ENCODE results near the gene PTPRG. TPM values are rescaled to one million over a fixed set of nuclear protein-coding genes. Genes with fewer than 3 reads are reported as not detected.

The PTPRG gene
- total and polyA plus RNA-seq, 2 experiments from 2014 or later: 8.5 to 34.9 TPM

GRCh38 chr3:61897848-61898247 is 336.5 kb downstream of the PTPRG start:
- Histone ChIP-seq H3K4me1 (ENCODE audit: insufficient read depth) (peaks cover 21% of the 10 kb centered on the region), H3K36me3 (replicated peaks; ENCODE audit: insufficient read depth, low read depth) (no peaks in the 10 kb centered on the region), H3K4me2 (no peak overlapping the region), H3K4me3 (no peak overlapping the region), H3K79me2 (peaks cover 36% of the 10 kb centered on the region), H4K20me1 (ENCODE audit: insufficient read depth, poor library complexity, severe bottlenecking) (no peaks in the 10 kb centered on the region), H3K9me3 (ENCODE audit: low read depth) (no peaks in the 10 kb centered on the region), H3K27ac (no peak overlapping the region), H2AFZ (no peak overlapping the region), H3K9me2 (replicated peaks; ENCODE audit: insufficient read depth) (no peaks in the 10 kb centered on the region), H3K27me3 (no peaks in the 10 kb centered on the region)
- DNase-seq (ENCODE audit: low spot score): no peak
- TF ChIP-seq EZH2 (IDR thresholded peaks at IDR 0.05; ENCODE audit: borderline replicate concordance): no peak
- TF ChIP-seq EZH2phosphoT487 (IDR thresholded peaks at IDR 0.05; ENCODE audit: low read depth, severe bottlenecking, unreplicated experiment): no peak
- no peak for TF ChIP-seq CTCF (IDR thresholded peaks at IDR 0.05; ENCODE audit: poor library complexity)
- 97% methylated on average over 2 of the region's 2 CpGs for WGBS (ENCODE audit: low lambda C conversion rate, missing lambda C conversion rate)

DNA sequence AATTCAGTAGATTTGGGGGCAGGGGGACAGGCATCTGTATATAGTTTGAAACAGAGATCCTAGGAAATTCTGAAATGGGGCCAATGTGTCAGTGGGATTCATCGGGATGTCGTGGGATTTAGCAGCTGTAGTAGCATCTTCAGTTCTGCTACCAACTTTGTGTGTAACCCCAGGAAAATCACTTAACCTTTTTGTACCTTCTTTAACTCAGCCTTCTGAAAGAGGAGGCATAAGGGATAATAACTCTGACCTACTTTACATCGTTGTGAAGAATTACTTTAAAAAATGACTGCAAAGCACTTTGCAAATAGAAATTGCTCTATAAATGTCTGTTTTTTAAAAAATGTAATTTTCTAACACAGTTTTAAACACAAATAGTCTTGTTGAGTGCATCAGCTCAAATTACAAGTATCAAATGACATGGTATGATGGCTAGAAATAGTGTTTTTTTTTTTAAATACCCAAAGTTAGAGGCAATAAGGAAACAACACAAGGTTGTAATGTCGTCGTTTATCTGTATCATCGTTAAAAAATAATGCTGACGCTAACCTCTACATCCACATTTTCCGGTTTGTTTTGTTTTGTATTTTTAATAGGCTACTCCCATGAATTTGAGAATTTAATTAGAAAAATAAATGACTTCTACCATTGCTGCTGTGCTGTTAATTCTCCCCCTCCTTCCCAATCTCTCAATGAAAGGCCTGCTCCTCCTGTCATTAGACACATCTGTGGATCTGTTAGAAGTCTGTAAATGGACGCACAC is 338.5 kb downstream of the PTPRG start:
- H3K4me3 ChIP-seq: no peak overlapping the region
- no peak overlapping the region for H3K4me2 ChIP-seq
- no peak overlapping the region for H2AFZ ChIP-seq
- no peaks in the 10 kb centered on the region for H3K9me2 ChIP-seq (replicated peaks; ENCODE audit: insufficient read depth)
- no peaks in the 10 kb centered on the region for H3K9me3 ChIP-seq (ENCODE audit: low read depth)
- 80% methylated on average over 9 of the region's 9 CpGs for WGBS (ENCODE audit: low lambda C conversion rate, missing lambda C conversion rate)
- H3K27ac ChIP-seq: no peak overlapping the region
- no peaks in the 10 kb centered on the region for H4K20me1 ChIP-seq (ENCODE audit: insufficient read depth, poor library complexity, severe bottlenecking)
- peaks cover 25% of the 10 kb centered on the region for H3K4me1 ChIP-seq (ENCODE audit: insufficient read depth)
- peaks cover 34% of the 10 kb centered on the region for H3K79me2 ChIP-seq
- H3K27me3 ChIP-seq: no peaks in the 10 kb centered on the region
- no peaks in the 10 kb centered on the region for H3K36me3 ChIP-seq (replicated peaks; ENCODE audit: insufficient read depth, low read depth)
- TF ChIP-seq CTCF (IDR thresholded peaks at IDR 0.05; ENCODE audit: poor library complexity) (no peak), EZH2phosphoT487 (IDR thresholded peaks at IDR 0.05; ENCODE audit: low read depth, severe bottlenecking, unreplicated experiment) (no peak), EZH2 (IDR thresholded peaks at IDR 0.05; ENCODE audit: borderline replicate concordance) (no peak)
- DNase-seq (ENCODE audit: low spot score): no peak

- Histone ChIP-seq H4K20me1 (ENCODE audit: insufficient read depth, poor library complexity, severe bottlenecking) (no peaks in the 10 kb centered on the region), H3K27ac (no peak overlapping the region), H3K4me2 (no peak overlapping the region), H3K9me2 (replicated peaks; ENCODE audit: insufficient read depth) (no peaks in the 10 kb centered on the region), H3K36me3 (replicated peaks; ENCODE audit: insufficient read depth, low read depth) (no peaks in the 10 kb centered on the region), H3K27me3 (no peaks in the 10 kb centered on the region), H2AFZ (no peak overlapping the region), H3K9me3 (ENCODE audit: low read depth) (no peaks in the 10 kb centered on the region), H3K79me2 (peaks cover 33% of the 10 kb centered on the region), H3K4me1 (ENCODE audit: insufficient read depth) (peaks cover 17% of the 10 kb centered on the region), H3K4me3 (no peak overlapping the region)
- 92% methylated on average over 2 of the region's 2 CpGs for WGBS (ENCODE audit: low lambda C conversion rate, missing lambda C conversion rate)
- no peak for TF ChIP-seq EZH2 (IDR thresholded peaks at IDR 0.05; ENCODE audit: borderline replicate concordance)
- no peak for TF ChIP-seq EZH2phosphoT487 (IDR thresholded peaks at IDR 0.05; ENCODE audit: low read depth, severe bottlenecking, unreplicated experiment)
- no peak for TF ChIP-seq CTCF (IDR thresholded peaks at IDR 0.05; ENCODE audit: poor library complexity)
- no peak for DNase-seq (ENCODE audit: low spot score)
These were observed 340.1 kb downstream of the PTPRG start for GRCh38 chr3:61901496-61901895.
